Smooth muscle cell (in vitro differentiated cells): ENCODE data around the gene IFT122. TPM values are rescaled to one million over a fixed set of nuclear protein-coding genes. Genes with fewer than 3 reads are reported as not detected.

Source experiments
- DNase-seq: peaks from one replicate; lab custom pipeline; 2025; ENCODE audit not compliant: unreplicated experiment; lab: John Stamatoyannopoulos, UW
- H2AFZ ChIP-seq: fragments of 200-600 bp; sonication (generic); 2 replicates; pipeline ENCODE4 v1.6.0; 2016; ENCODE audit warnings: antibody characterized with exemption, low read depth, mild to moderate bottlenecking
- H3F3A ChIP-seq: fragments of 200-600 bp; sonication (generic); 2 replicates; pipeline ENCODE4 v1.6.0; 2017; ENCODE audit warnings: antibody characterized with exemption, low read depth
- H3K27ac ChIP-seq: fragments of 200-600 bp; sonication (generic); 2 replicates; pipeline ENCODE4 v1.5.1; 2016; ENCODE audit warnings: low read depth, mild to moderate bottlenecking
- H3K27me3 ChIP-seq: fragments of 200-600 bp; sonication (generic); 2 replicates; pipeline ENCODE4 v1.6.1; 2016; ENCODE audit warnings: low read depth, mild to moderate bottlenecking
- H3K36me3 ChIP-seq: fragments of 200-600 bp; sonication (generic); 2 replicates; pipeline ENCODE4 v1.5.1; 2016; ENCODE audit warnings: low read depth
- H3K4me1 ChIP-seq: fragments of 200-600 bp; sonication (generic); 2 replicates; pipeline ENCODE4 v1.5.1; 2016; ENCODE audit warnings: low read depth
- H3K4me2 ChIP-seq: fragments of 200-600 bp; sonication (generic); 2 replicates; pipeline ENCODE4 v1.6.0; 2016; ENCODE audit warnings: mild to moderate bottlenecking
- H3K4me3 ChIP-seq: fragments of 200-600 bp; sonication (generic); 2 replicates; pipeline ENCODE4 v1.5.1; 2016; ENCODE audit warnings: mild to moderate bottlenecking
- H3K79me2 ChIP-seq: fragments of 200-600 bp; sonication (generic); 2 replicates; pipeline ENCODE4 v1.6.0; 2016; ENCODE audit warnings: low read depth, mild to moderate bottlenecking
- H3K9ac ChIP-seq: fragments of 200-600 bp; sonication (generic); 2 replicates; pipeline ENCODE4 v1.6.0; 2016; ENCODE audit warnings: low read depth
- H3K9me3 ChIP-seq: fragments of 200-600 bp; sonication (generic); replicated peaks from 2 replicates; pipeline ENCODE4 v1.5.1; 2016; ENCODE audit warnings: low read depth
- H4K20me1 ChIP-seq: fragments of 200-600 bp; sonication (generic); 2 replicates; pipeline ENCODE4 v1.6.0; 2016; ENCODE audit warnings: low read depth
- CTCF ChIP-seq: fragments of 200-600 bp; sonication (generic); IDR thresholded peaks from 2 replicates; pipeline ENCODE4 v1.5.1; 2017; ENCODE audit warnings: borderline replicate concordance, mild to moderate bottlenecking, antibody characterized with exemption; ENCODE audit not compliant: insufficient read depth, poor library complexity, severe bottlenecking
- WGBS: methylation state at CpG from one replicate; pipeline ENCODE4 v1.1.7; 2016; ENCODE audit warnings: low lambda C conversion rate; 5-methylcytosine and 5-hydroxymethylcytosine counted together
- polyA plus RNA-seq: library from polyadenylated mRNA; unstranded; fragments of >200 nt; fragmentation: Nextera tagmentation; extraction: Ambion mirVana; gene quantifications from 2 replicates; pipeline ENCODE4 v1.2.1, GENCODE V29; 2016
- total RNA-seq: library from RNA; depleted of rRNA; stranded (reverse); fragments of >200 nt; gene quantifications from 2 replicates; pipeline ENCODE4 v1.2.3, GENCODE V29; 2014

Gene IFT122
- total and polyA plus RNA-seq, 2 experiments from 2014 or later = 13.4 to 17.4 TPM

GRCh38 chr3:129421236-129421883, 18.7 kb upstream of the IFT122 start:
- H4K20me1 ChIP-seq = no peaks in the 10 kb centered on the region
- WGBS = 93% methylated on average over 12 of the region's 12 CpGs
- no peak for DNase-seq
- H3K9me3 ChIP-seq = no peaks in the 10 kb centered on the region
- H3F3A ChIP-seq = peaks cover 2% of the 10 kb centered on the region
- H3K79me2 ChIP-seq = no peaks in the 10 kb centered on the region
- H3K4me1 ChIP-seq = peaks cover 4% of the 10 kb centered on the region
- no peak overlapping the region for H3K27ac ChIP-seq
- H2AFZ ChIP-seq = no peak overlapping the region
- no peak overlapping the region for H3K4me3 ChIP-seq
- H3K9ac ChIP-seq = no peak overlapping the region
- no peak for TF ChIP-seq CTCF
- H3K36me3 ChIP-seq = no peaks in the 10 kb centered on the region
- no peaks in the 10 kb centered on the region for H3K27me3 ChIP-seq
- no peak overlapping the region for H3K4me2 ChIP-seq

GRCh38 chr3:129421988-129422745, 17.9 kb upstream of the IFT122 start:
- no peak overlapping the region for H2AFZ ChIP-seq
- no peaks in the 10 kb centered on the region for H3K27me3 ChIP-seq
- H4K20me1 ChIP-seq = no peaks in the 10 kb centered on the region
- H3F3A ChIP-seq = peaks cover 2% of the 10 kb centered on the region
- no peak overlapping the region for H3K4me3 ChIP-seq
- no peak for DNase-seq
- no peak overlapping the region for H3K9ac ChIP-seq
- H3K4me2 ChIP-seq = no peak overlapping the region
- no peak for TF ChIP-seq CTCF
- H3K4me1 ChIP-seq = peaks cover 4% of the 10 kb centered on the region
- no peaks in the 10 kb centered on the region for H3K79me2 ChIP-seq
- H3K36me3 ChIP-seq = no peaks in the 10 kb centered on the region
- 75% methylated on average over 6 of the region's 6 CpGs for WGBS
- no peak overlapping the region for H3K27ac ChIP-seq
- no peaks in the 10 kb centered on the region for H3K9me3 ChIP-seq

- Histone ChIP-seq H3K4me2 (no peak overlapping the region), H3K9ac (no peak overlapping the region), H3K36me3 (no peaks in the 10 kb centered on the region), H4K20me1 (no peaks in the 10 kb centered on the region), H3K4me1 (peaks cover 4% of the 10 kb centered on the region), H3K9me3 (no peaks in the 10 kb centered on the region), H3K79me2 (no peaks in the 10 kb centered on the region), H3K27ac (no peak overlapping the region), H3K4me3 (no peak overlapping the region), H3K27me3 (no peaks in the 10 kb centered on the region), H2AFZ (no peak overlapping the region), H3F3A (no peaks in the 10 kb centered on the region)
- 81% methylated on average over 1 of the region's 1 CpG for WGBS
- DNase-seq = no peak
- TF ChIP-seq CTCF = no peak
Observed at GRCh38 chr3:129422897-129423296, 17.1 kb upstream of the IFT122 start.
